OCI-LY3 (cell line): ENCODE measurements around the gene IFT88.

Experiments
- H2AFZ ChIP-seq: fragments of 200-600, 300-600 bp; shearing (Covaris generic); 2 replicates; pipeline ENCODE4 v1.6.0; 2014; ENCODE audit warnings: antibody characterized with exemption, low read depth, low read length
- H3K27ac ChIP-seq: fragments of 200-600, 300-600 bp; sonication (generic); 2 replicates; pipeline ENCODE4 v1.5.1; 2014; ENCODE audit warnings: mild to moderate bottlenecking, low read length, moderate library complexity, mixed read lengths
- H3K27me3 ChIP-seq: fragments of 200-600, 300-600 bp; sonication (generic); 2 replicates; pipeline ENCODE4 v1.6.1; 2014; ENCODE audit warnings: low read depth, low read length, mixed read lengths
- H3K36me3 ChIP-seq: fragments of 200-600, 300-600 bp; sonication (generic); replicated peaks from 2 replicates; pipeline ENCODE3; 2014; ENCODE audit warnings: low read depth, low read length, mixed read lengths
- H3K4me1 ChIP-seq: fragments of 300-600, 200-600 bp; sonication (generic); 2 replicates; pipeline ENCODE4 v1.6.1; 2014; ENCODE audit warnings: low read length, mixed read lengths
- H3K4me2 ChIP-seq: fragments of 200-600, 300-600 bp; sonication (generic); 2 replicates; pipeline ENCODE4 v1.6.1; 2014; ENCODE audit warnings: low read length, mixed read lengths
- H3K4me3 ChIP-seq: fragments of 300-600, 200-600 bp; sonication (generic); 2 replicates; pipeline ENCODE4 v1.5.1; 2014; ENCODE audit warnings: antibody characterized with exemption, mild to moderate bottlenecking, low read length, moderate library complexity
- H3K79me2 ChIP-seq: fragments of 300-600, 200-600 bp; shearing (Covaris generic); 2 replicates; pipeline ENCODE4 v1.6.1; 2014; ENCODE audit warnings: mild to moderate bottlenecking, low read length, mixed read lengths
- H3K9ac ChIP-seq: fragments of 300-600, 200-600 bp; shearing (Covaris generic); 2 replicates; pipeline ENCODE4 v1.6.0; 2014; ENCODE audit warnings: mild to moderate bottlenecking, low read length, moderate library complexity
- H3K9me3 ChIP-seq: fragments of 200-600, 300-600 bp; shearing (Covaris generic); 2 replicates; pipeline ENCODE4 v1.6.1; 2014; ENCODE audit warnings: low read length, mixed read lengths; ENCODE audit not compliant: insufficient read depth
- H4K20me1 ChIP-seq: fragments of 200-600, 300-600 bp; sonication (generic); 2 replicates; pipeline ENCODE4 v1.6.1; 2016; ENCODE audit warnings: low read length, mixed read lengths; ENCODE audit not compliant: insufficient read depth
- CTCF ChIP-seq: fragments of 200-600, 300-600 bp; sonication (generic); IDR thresholded peaks from 2 replicates; pipeline ENCODE4 v1.5.1; 2014; ENCODE audit warnings: antibody characterized with exemption, low read length, low read depth
- EZH2phosphoT487 ChIP-seq: fragments of 200-600 bp; shearing (Covaris generic); IDR thresholded peaks from 2 replicates; pipeline ENCODE4 v1.6.1; 2018; ENCODE audit warnings: antibody characterized with exemption, mixed run types, low read depth

The IFT88 gene

GRCh38 chr13:20664351-20664750 is 97.4 kb downstream of the IFT88 start:
- H2AFZ ChIP-seq = no peak overlapping the region
- H3K27ac ChIP-seq = no peak overlapping the region
- no peaks in the 10 kb centered on the region for H3K36me3 ChIP-seq
- no peaks in the 10 kb centered on the region for H3K9me3 ChIP-seq
- no peaks in the 10 kb centered on the region for H4K20me1 ChIP-seq
- H3K4me3 ChIP-seq = no peak overlapping the region
- no peak overlapping the region for H3K9ac ChIP-seq
- H3K27me3 ChIP-seq = no peaks in the 10 kb centered on the region
- H3K4me1 ChIP-seq = no peaks in the 10 kb centered on the region
- no peak overlapping the region for H3K4me2 ChIP-seq
- no peak for TF ChIP-seq EZH2phosphoT487
- no peak for TF ChIP-seq CTCF
- no peaks in the 10 kb centered on the region for H3K79me2 ChIP-seq

- no peak overlapping the region for H3K9ac ChIP-seq
- H3K9me3 ChIP-seq = no peaks in the 10 kb centered on the region
- no peak overlapping the region for H3K4me3 ChIP-seq
- no peaks in the 10 kb centered on the region for H3K36me3 ChIP-seq
- H3K79me2 ChIP-seq = no peaks in the 10 kb centered on the region
- no peak for TF ChIP-seq CTCF
- no peaks in the 10 kb centered on the region for H3K4me1 ChIP-seq
- no peak overlapping the region for H3K4me2 ChIP-seq
- H4K20me1 ChIP-seq = no peaks in the 10 kb centered on the region
- H3K27me3 ChIP-seq = no peaks in the 10 kb centered on the region
- H2AFZ ChIP-seq = no peak overlapping the region
- no peak overlapping the region for H3K27ac ChIP-seq
Measured at GRCh38 chr13:20666948-20667347, 100.0 kb downstream of the IFT88 start.

- H2AFZ ChIP-seq = no peak overlapping the region
- no peaks in the 10 kb centered on the region for H3K36me3 ChIP-seq
- no peaks in the 10 kb centered on the region for H3K79me2 ChIP-seq
- H3K27me3 ChIP-seq = no peaks in the 10 kb centered on the region
- H4K20me1 ChIP-seq = no peaks in the 10 kb centered on the region
- H3K4me1 ChIP-seq = no peaks in the 10 kb centered on the region
- H3K4me3 ChIP-seq = no peak overlapping the region
- TF ChIP-seq CTCF (no peak), EZH2phosphoT487 (no peak)
- H3K9me3 ChIP-seq = no peaks in the 10 kb centered on the region
- no peak overlapping the region for H3K27ac ChIP-seq
- no peak overlapping the region for H3K9ac ChIP-seq
- H3K4me2 ChIP-seq = no peak overlapping the region
Measured at GRCh38 chr13:20667857-20668437, 101.0 kb downstream of the IFT88 start.

- Histone ChIP-seq H2AFZ (no peak overlapping the region), H3K9me3 (no peaks in the 10 kb centered on the region), H4K20me1 (no peaks in the 10 kb centered on the region), H3K36me3 (no peaks in the 10 kb centered on the region), H3K27ac (no peak overlapping the region), H3K4me1 (no peaks in the 10 kb centered on the region), H3K4me3 (no peak overlapping the region), H3K9ac (no peak overlapping the region), H3K4me2 (no peak overlapping the region), H3K79me2 (no peaks in the 10 kb centered on the region), H3K27me3 (no peaks in the 10 kb centered on the region)
- TF ChIP-seq CTCF (no peak), EZH2phosphoT487 (no peak)
Measured at GRCh38 chr13:20669162-20669561, 102.2 kb downstream of the IFT88 start.
